ENCODE data around the gene DYNLT1.

The DYNLT1 gene

GRCh38 chr6:158591134-158591809, 53.3 kb downstream of the DYNLT1 start:
- no peak for TF ChIP-seq EZH2phosphoT487 (IDR thresholded peaks at IDR 0.05; ENCODE audit: borderline replicate concordance)
- Histone ChIP-seq H4K20me1 (ENCODE audit: insufficient read depth, low read length, poor library complexity, severe bottlenecking) (no peaks in the 10 kb centered on the region), H3K4me2 (ENCODE audit: low read depth, low read length, poor library complexity, severe bottlenecking) (no peak overlapping the region), H3F3A (ENCODE audit: low read depth) (no peaks in the 10 kb centered on the region), H3K9me3 (ENCODE audit: insufficient read depth, low read depth, low read length) (no peaks in the 10 kb centered on the region), H3K27me3 (ENCODE audit: insufficient read depth, low read length, poor library complexity, severe bottlenecking) (no peaks in the 10 kb centered on the region), H3K9me2 (replicated peaks; ENCODE audit: low read depth, low read length) (no peaks in the 10 kb centered on the region), H2AFZ (ENCODE audit: low read length) (no peak overlapping the region), H3K79me2 (ENCODE audit: insufficient read depth, low read length) (no peaks in the 10 kb centered on the region), H3K36me3 (ENCODE audit: insufficient read depth, low read length) (peaks cover 73% of the 10 kb centered on the region; the same call in 1 of the 2 replicates), H3K4me3 (ENCODE audit: low read length, poor library complexity, severe bottlenecking) (no peak overlapping the region), H3K4me1 (ENCODE audit: insufficient read depth, low read length, poor library complexity, severe bottlenecking) (no peaks in the 10 kb centered on the region), H3K9ac (ENCODE audit: low read depth, low read length, poor library complexity, severe bottlenecking) (no peak overlapping the region)

GRCh38 chr6:158589366-158589765, 55.2 kb downstream of the DYNLT1 start:
- no peak overlapping the region for H3K4me3 ChIP-seq (ENCODE audit: low read length, poor library complexity, severe bottlenecking)
- TF ChIP-seq CTCF (conservative IDR thresholded peaks at IDR 0.05; ENCODE audit: low read length) (no peak), EZH2phosphoT487 (IDR thresholded peaks at IDR 0.05; ENCODE audit: borderline replicate concordance) (no peak)
- no peaks in the 10 kb centered on the region for H3K4me1 ChIP-seq (ENCODE audit: insufficient read depth, low read length, poor library complexity, severe bottlenecking)
- H3K9me2 ChIP-seq (replicated peaks; ENCODE audit: low read depth, low read length): no peaks in the 10 kb centered on the region
- H3K27me3 ChIP-seq (ENCODE audit: insufficient read depth, low read length, poor library complexity, severe bottlenecking): no peaks in the 10 kb centered on the region
- H3K9ac ChIP-seq (ENCODE audit: low read depth, low read length, poor library complexity, severe bottlenecking): no peak overlapping the region
- H3K9me3 ChIP-seq (ENCODE audit: insufficient read depth, low read depth, low read length): no peaks in the 10 kb centered on the region
- H3F3A ChIP-seq (ENCODE audit: low read depth): no peaks in the 10 kb centered on the region
- H2AFZ ChIP-seq (ENCODE audit: low read length): no peak overlapping the region
- no peaks in the 10 kb centered on the region for H3K79me2 ChIP-seq (ENCODE audit: insufficient read depth, low read length)
- H3K36me3 ChIP-seq (ENCODE audit: insufficient read depth, low read length): peaks cover 83% of the 10 kb centered on the region; the same call in 1 of the 2 replicates
- H4K20me1 ChIP-seq (ENCODE audit: insufficient read depth, low read length, poor library complexity, severe bottlenecking): no peaks in the 10 kb centered on the region
- no peak overlapping the region for H3K4me2 ChIP-seq (ENCODE audit: low read depth, low read length, poor library complexity, severe bottlenecking)

GRCh38 chr6:158586652-158587051, 57.9 kb downstream of the DYNLT1 start:
- Histone ChIP-seq H3K79me2 (ENCODE audit: insufficient read depth, low read length) (no peaks in the 10 kb centered on the region), H4K20me1 (ENCODE audit: insufficient read depth, low read length, poor library complexity, severe bottlenecking) (no peaks in the 10 kb centered on the region), H3K27me3 (ENCODE audit: insufficient read depth, low read length, poor library complexity, severe bottlenecking) (no peaks in the 10 kb centered on the region), H3K4me3 (ENCODE audit: low read length, poor library complexity, severe bottlenecking) (no peak overlapping the region), H3K9me3 (ENCODE audit: insufficient read depth, low read depth, low read length) (no peaks in the 10 kb centered on the region), H3K9ac (ENCODE audit: low read depth, low read length, poor library complexity, severe bottlenecking) (no peak overlapping the region), H3F3A (ENCODE audit: low read depth) (no peaks in the 10 kb centered on the region), H3K4me2 (ENCODE audit: low read depth, low read length, poor library complexity, severe bottlenecking) (no peak overlapping the region), H3K9me2 (replicated peaks; ENCODE audit: low read depth, low read length) (no peaks in the 10 kb centered on the region), H3K4me1 (ENCODE audit: insufficient read depth, low read length, poor library complexity, severe bottlenecking) (no peaks in the 10 kb centered on the region), H2AFZ (ENCODE audit: low read length) (no peak overlapping the region), H3K36me3 (ENCODE audit: insufficient read depth, low read length) (peaks cover 71% of the 10 kb centered on the region; the same call in 1 of the 2 replicates)
- TF ChIP-seq CTCF (conservative IDR thresholded peaks at IDR 0.05; ENCODE audit: low read length) (no peak), EZH2phosphoT487 (IDR thresholded peaks at IDR 0.05; ENCODE audit: borderline replicate concordance) (no peak)

Data from Loucy (cell line).